COLO829 (cell line): ENCODE measurements around the gene ZMYM5.
"Not testable (repeated sequence)": the region's sequence is repeated elsewhere in the genome, so short reads cannot be mapped to it uniquely, and the experiment has no call there.

ENCODE experiments used
- DNase-seq: peaks from one replicate; pipeline ENCODE4 v3.0.0; 2012; ENCODE audit warnings: low spot score

Gene ZMYM5

DNA sequence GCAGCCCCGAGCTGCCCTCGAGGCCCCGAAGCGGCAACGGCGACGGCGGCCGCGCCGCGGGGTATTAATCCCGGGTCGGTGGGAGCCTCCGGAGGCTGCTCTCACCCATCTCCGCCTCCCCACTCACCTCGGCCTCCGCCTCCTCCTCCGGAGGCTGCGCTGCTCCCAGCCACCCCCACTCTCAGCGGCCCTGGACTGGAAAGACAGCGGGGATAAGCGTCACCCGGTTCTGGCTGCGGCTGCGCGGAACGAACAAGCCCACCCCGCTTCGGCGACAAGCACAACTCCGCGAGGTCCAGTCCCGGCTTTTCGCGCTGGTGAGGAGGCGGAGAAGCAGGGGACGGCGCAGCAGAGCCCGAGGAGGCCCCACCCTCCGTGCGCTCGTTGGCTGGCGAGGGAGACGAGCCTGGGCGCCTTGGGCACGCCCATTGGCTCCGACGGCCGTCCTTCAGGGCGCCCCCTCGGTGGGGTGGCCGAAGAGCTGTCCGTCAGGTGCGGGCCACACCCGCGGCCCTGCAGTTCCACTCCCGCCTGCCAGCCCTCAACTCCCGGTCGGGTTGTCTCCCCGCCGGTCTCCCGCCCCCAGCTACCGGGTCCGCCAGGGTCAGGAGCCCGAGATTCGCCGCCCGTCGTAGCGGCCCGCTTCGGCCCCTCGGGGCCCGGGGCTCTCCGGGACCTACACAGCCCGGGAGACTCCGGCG, at the start of gene ZMYM5:
Gene ZMYM5 (minus strand): TSS at position 327 of the 701 bp plus-strand sequence. CDS start 11,469 bp downstream, outside the sequence.
- DNase-seq = peak; percentile 95

DNA sequence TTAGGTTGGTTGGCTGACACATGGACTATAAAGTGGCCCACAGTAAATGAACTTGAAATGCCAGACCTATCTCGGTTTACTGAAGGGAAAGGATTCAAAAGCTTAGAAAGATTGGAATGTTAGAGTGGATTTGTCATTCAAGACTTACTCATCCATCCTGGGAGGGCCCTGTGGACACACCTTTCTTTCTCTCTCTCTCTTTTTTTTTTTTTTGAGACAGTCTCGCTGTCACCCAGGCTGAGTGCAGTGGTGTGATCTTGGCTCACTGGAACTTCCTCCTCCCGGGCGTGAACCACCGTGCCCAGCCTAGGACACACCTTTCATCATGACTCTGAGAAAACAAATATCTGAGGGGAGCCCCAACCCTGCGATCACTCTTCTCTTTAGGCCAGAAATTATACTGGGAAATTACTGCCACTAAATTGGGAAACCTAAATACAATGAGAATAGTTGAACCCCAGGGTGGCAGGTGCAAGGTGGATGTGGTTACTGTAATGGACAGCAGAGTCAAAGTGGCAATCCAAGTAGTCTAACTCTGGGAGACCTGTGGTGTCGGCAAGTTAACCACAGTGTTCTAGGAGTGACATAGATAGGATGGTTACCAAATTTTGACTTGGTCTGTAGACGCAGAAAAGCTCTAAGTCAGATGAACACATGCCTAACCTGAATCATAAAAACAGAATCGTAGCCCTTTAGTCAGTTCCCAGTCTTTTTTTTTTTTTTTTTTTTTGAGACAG, 47.1 kb upstream of the ZMYM5 start:
- DNase-seq = peak; percentile 19

DNA sequence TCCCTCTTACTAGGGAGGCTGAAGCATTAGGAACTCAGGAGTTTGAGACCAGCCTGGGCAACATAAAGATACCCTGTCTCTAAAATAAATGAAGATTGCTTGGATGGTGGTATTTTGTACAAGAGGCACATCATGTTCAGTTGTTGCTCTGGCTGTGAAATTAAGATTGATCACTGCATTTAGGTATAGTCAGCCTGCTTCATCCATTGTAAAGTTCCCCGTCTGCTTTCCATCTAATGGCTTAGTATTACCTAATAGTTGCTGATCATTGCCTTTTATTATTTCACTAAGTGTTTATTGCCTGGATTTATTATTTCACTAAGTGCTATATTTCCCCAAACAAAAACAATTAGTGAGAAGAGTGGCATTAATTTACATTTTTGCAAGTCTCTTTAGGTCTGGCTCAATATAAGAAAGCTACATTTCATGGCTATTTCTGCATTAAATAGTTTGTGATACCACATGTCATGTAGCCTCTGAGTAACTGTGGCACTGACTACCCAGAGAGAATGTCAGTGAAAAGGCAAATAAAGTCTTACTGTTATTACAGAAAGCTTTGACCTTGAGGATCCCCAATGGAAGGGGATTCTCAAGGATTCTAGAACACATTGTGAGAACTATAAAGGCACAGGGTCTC, 45.0 kb upstream of the ZMYM5 start:
- no peak for DNase-seq

DNA sequence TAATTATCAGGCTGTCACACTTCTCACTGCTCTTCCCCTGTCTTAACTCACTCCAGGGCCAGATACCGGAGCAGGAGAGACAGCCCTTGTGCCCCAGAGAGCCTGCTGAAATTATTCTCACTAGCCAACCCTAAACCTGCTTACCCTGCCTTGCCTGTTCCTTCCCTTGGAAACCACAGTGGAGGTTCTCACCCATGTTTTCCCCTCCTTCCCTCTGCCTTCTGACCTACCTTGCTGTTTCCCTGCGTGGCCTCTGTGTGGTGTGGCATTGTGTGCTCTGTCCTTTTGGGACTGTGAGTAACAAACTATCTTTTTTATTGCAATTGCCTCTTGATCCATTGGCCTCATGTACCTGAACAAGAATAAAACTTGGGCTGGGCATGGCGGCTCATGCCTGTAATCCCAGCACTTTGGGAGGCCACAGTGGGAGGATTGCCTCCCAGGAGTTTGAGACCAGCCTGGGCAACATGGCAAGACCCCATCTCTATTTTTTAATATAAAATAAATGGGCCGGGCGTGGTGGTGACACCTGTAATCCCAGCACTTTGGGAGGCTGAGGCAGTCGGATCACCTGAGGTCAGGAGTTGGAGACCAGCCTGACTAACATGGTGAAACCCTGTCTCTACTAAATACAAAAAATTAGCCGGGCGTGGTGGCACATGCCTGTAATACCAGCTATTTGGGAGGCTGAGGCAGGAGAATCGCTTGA, 42.2 kb upstream of the ZMYM5 start:
- not testable (repeated sequence) for DNase-seq

GRCh38 chr13:19890030-19890429, 26.6 kb upstream of the ZMYM5 start:
- no peak for DNase-seq

DNA sequence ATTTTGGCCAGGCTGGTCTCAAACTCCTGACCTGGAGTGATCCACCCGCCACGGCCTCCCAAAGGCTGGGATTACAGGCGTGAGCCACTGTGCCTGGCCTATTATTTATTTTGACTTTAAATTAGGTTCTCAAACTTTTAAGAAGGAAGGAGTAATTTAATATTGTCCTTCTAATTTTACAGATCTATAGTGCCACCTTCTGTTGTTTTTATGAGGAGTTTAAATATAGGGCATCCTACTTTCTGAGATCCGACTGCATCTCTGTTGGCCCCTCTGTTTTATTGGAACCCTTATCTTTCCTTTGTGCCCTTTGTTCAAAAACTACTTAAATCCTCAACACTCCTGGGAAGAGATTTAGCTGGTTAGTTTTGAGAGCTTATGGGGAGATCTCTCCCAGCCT, 25.4 kb upstream of the ZMYM5 start:
- peak; percentile 4 for DNase-seq

GRCh38 chr13:19882231-19882630, 18.8 kb upstream of the ZMYM5 start:
- DNase-seq = no peak

DNA sequence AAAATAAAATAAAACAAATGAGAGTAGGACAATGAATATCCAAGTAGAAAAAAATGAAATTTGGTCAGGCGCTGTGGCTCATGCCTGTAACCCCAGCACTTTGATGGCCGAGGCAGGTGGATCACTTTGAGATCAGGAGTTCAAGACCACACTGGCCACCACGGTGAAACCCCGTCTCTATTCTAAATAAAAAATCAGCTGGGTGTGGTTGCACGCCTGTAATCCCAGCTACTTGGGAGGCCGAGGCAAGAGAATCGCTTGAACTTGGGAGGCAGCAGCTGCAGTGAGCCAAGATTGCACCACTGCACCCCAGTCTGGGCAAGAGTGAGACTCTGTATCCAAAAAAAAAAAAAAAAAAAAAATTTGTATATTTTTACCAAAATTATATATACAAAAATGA, 18.2 kb upstream of the ZMYM5 start:
- DNase-seq = no peak

- DNase-seq = peak; percentile 78
Measured at GRCh38 chr13:19864746-19865309, 1.4 kb upstream of the ZMYM5 start.

DNA sequence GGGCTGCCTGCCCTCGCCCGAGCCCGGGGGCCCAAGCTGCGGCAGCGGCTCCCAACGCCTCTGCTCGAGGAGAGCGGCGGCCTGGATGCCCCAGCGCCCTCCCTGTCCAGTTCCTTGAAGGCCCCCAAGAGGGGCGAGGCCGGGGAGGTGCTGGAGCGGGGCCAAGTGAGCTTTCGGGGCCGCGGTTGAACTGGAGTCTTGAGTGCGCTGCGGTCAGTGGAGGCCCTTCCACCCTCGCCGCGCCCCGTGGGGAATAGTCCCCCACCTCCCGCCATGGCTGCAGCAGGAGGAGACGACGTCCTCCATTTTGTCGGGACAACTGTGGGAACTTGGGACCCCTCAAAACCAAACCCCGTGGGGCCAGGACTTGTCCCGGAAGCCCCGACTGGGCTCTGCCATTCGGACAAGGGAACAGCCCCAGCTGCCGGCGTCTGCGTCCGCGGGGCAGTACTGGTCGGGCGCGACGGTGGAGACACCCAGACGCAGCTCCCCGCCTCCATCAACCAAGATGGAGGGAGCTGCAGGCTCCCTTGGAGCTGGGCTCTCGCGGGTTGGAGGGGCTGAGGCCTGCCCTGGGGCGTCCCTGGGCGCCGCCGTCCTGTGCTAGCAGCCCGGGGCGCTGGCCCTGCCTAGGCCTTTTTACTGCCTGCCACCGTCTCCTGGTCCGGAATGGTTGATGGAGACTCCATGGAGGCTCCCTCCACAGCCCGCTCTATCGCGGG, 736 bp upstream of the ZMYM5 start:
- peak; percentile 47 for DNase-seq

DNA sequence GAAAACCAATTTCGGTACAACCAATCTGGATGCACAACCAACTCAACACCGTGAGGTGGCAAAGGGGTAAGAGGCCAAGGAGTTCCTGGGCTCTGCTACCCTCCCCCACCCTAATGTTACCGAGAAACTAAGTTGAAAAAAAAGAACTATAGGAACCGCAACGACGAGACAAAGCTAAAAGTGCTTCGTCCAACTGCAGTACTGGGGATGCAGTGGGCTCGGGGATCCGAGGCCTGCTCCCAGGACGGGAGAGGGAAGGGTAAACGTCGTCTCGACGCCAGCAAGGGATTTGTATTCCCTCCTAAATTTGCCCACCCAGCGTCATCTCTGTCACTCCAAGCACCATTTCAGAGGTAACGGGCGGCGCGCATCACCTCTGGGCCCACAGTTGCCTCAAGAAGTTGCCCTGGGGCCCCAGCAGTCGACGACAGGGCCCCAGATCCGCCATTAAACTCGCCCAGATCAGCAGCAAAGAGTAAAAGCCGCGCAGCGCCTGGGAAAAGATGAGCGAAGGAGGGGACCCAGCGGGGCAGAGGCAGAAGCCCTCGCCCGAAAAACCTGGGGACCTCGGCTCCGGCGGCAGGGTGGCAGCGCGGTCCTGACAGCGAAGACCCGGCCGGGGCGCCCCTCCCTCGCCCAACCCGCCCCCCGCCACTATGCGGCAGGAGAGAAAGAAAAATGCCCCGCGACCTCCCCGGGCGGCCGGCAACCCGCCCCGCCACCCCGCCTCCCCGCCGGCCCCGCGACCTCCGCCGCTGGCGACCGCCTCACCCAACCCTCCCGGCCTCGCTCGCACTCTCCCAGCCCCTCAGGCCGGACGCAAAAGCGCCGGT, 752 bp downstream of the ZMYM5 start:
- DNase-seq = no peak

DNA sequence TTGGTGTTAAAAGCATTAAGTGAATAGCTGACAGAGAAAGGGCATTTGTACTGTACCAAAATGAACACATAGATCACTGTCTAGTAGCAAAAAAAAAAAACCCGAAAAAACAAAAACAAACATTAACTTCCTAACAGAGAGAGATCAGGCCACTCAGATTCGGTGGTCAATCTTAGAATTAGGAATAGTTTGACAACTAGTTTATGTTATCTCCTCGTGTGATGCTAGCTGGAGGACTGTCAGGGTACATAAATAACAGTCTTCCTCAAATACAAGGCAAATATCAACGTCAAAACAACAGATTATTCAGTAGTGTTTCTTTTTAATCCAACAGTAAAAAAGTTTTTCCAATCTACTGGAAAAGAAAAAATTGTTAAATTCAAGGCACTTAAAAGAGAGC, 1.7 kb downstream of the ZMYM5 start:
- DNase-seq = peak; percentile 11

GRCh38 chr13:19860884-19861655, 2.4 kb downstream of the ZMYM5 start:
- peak; percentile 51 for DNase-seq

DNA sequence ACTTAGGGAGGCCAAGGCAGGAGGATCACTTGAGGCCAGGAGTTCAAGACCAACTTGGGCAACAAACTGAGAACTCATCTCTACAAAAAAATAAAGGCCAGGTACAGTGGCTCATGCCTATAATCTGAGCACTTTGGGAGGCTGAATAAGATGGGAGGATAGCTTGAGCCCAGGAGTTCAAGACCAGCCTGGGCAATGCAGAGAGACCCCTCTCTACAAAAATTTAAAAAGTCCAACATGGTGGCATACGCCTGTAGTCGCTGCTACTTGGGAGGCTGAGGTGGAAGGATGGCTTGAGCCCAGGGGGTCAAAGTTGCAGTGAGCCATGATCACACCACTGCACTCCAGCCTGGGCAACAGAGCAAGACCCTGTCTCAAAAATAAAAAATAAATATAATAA, 5.8 kb downstream of the ZMYM5 start:
- DNase-seq = not testable (repeated sequence)

GRCh38 chr13:19852766-19853165, 10.7 kb downstream of the ZMYM5 start:
- no peak for DNase-seq

GRCh38 chr13:19845758-19846157, 17.7 kb downstream of the ZMYM5 start:
- peak; percentile 96 for DNase-seq

- no peak for DNase-seq
Measured at GRCh38 chr13:19838865-19839275, 24.6 kb downstream of the ZMYM5 start.

DNA sequence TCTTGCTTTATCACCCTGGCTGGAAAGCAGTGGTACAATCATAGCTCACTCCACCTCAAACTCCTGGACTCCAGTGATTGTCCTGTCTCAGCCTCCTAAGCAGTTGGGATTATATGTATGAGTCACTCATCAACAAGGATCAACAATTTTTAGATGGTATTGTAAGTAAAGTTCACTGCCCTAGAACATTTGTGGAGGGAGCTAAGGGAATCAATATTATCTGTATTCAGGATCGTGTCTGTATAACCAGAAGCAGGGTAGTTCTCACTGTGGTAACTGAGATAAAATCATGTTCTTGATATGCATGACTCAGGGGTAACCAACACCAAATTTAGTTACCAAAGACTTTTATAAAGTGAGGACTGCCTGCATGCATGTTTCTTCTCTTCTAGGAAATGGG, 27.0 kb downstream of the ZMYM5 start:
- DNase-seq = no peak

DNA sequence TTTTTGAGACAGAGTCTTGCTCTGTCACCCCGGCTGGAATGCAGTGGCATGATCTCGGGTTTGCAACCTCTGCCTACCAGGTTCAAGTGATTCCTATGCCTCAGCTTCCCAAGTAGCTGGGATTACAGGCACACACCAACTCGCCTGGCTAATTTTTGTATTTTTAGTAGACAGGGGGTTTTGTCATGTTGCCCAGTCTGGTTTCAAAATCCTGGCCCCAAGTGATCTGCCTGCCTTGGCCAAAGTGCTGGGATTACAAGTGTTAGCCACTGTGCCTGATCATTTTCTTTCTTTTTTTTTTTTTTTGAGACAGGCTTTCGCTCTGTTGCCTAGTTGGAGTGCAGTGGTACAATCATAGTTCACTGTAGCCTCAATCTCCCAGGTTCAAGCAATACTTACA, 28.7 kb downstream of the ZMYM5 start:
- no peak for DNase-seq

GRCh38 chr13:19822673-19823072, 40.8 kb downstream of the ZMYM5 start:
- DNase-seq = no peak
